ENCODE measurements around the gene WDR72. TPM values are rescaled to one million over a fixed set of nuclear protein-coding genes. Genes with fewer than 3 reads are reported as not detected.
"Not testable (repeated sequence)": the region's sequence is repeated elsewhere in the genome, so short reads cannot be mapped to it uniquely, and the experiment has no call there.

Gene WDR72
- total and polyA plus RNA-seq, 7 experiments from 2014 or later: not detected

DNA sequence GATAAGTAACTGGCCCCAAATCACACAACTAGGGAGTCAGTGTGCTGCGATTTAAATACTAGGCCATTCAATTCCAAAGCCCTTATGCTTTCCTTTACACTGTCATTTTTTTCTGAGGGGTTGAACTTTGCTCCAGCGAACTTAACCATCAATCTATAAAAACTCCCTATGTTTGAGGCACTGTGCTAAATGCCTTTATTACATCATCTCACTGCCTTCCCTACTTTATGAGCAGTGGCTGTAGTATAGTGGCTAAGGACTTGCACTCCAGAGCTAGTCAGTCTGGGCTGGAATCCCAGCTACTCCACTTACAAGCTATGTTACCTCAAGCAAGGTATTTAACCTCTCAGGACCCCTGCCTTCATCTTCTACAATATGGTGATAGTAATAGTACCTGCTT lies 26.9 kb upstream of the WDR72 start:
- no peaks in the 10 kb centered on the region for H3K4me1 Mint-ChIP-seq
- CTCF ChIA-PET: no interaction called here
- intact Hi-C loops (cut with micrococcal nuclease): no loop called here

GRCh38 chr15:53785241-53785640 lies 25.8 kb upstream of the WDR72 start:
- ATAC-seq; POLR2A ChIA-PET; H3K27me3 ChIP-seq (ENCODE audit: control insufficient read depth in 2 of 2, insufficient read depth in 2 of 2, low read length in 2 of 2); H3K9me3 ChIP-seq (ENCODE audit: control insufficient read depth in 2 of 3, low read length in 3 of 3); H3K36me3 Mint-ChIP-seq; H3K4me3 Mint-ChIP-seq; H3K4me1 ChIP-seq (ENCODE audit: control insufficient read depth in 2 of 2, insufficient read depth in 2 of 2, low read length in 2 of 2); H3K4me3 ChIP-seq (ENCODE audit: low read length); H3K36me3 ChIP-seq (ENCODE audit: control insufficient read depth in 2 of 3, insufficient read depth in 3 of 3, low read length in 3 of 3); H3K27me3 Mint-ChIP-seq; DNase-seq; H3K27ac ChIP-seq (ENCODE audit: low read depth, low read length); intact Hi-C loops (cut with micrococcal nuclease); CTCF ChIA-PET; H3K27ac Mint-ChIP-seq; H3K4me1 Mint-ChIP-seq: not testable (repeated sequence)
- peaks cover 0 to 23% (median 12%) of the 10 kb centered on the region in 11 donors for H3K9me3 Mint-ChIP-seq

More for the DNA sequence above, 26.9 kb upstream of the WDR72 start:
- H3K4me3 Mint-ChIP-seq: no peak overlapping the region
- H3K27ac Mint-ChIP-seq: no peak overlapping the region
- no peaks in the 10 kb centered on the region for H3K27me3 ChIP-seq (ENCODE audit: control insufficient read depth in 2 of 2, insufficient read depth in 2 of 2, low read length in 2 of 2)
- POLR2A ChIA-PET: no interaction called here
- no peaks in the 10 kb centered on the region for H3K4me1 ChIP-seq (ENCODE audit: control insufficient read depth in 2 of 2, insufficient read depth in 2 of 2, low read length in 2 of 2)
- H3K27me3 Mint-ChIP-seq: peaks cover 0 to 12% (median 0%) of the 10 kb centered on the region in 5 donors
- DNase-seq: no peak
- H3K9me3 Mint-ChIP-seq: peaks cover 0 to 16% (median 9%) of the 10 kb centered on the region in 11 donors
- ATAC-seq: no peak
- no peaks in the 10 kb centered on the region for H3K36me3 ChIP-seq (ENCODE audit: control insufficient read depth in 2 of 3, insufficient read depth in 3 of 3, low read length in 3 of 3)
- no peak overlapping the region for H3K4me3 ChIP-seq (ENCODE audit: low read length)
- no peak overlapping the region for H3K27ac ChIP-seq (ENCODE audit: low read depth, low read length)
- H3K36me3 Mint-ChIP-seq: no peaks in the 10 kb centered on the region
- no peaks in the 10 kb centered on the region for H3K9me3 ChIP-seq (ENCODE audit: control insufficient read depth in 2 of 3, low read length in 3 of 3)

GRCh38 chr15:53762916-53763315 lies 3.5 kb upstream of the WDR72 start:
- intact Hi-C loops (cut with micrococcal nuclease): no loop called here
- Mint-ChIP-seq H3K4me1 (peaks cover 0 to 3% (median 0%) of the 10 kb centered on the region in 7 donors), H3K9me3 (peaks cover 0 to 20% (median 9%) of the 10 kb centered on the region in 11 donors), H3K27me3 (peaks cover 28 to 55% (median 48%) of the 10 kb centered on the region in 5 donors), H3K4me3 (no peak overlapping the region), H3K36me3 (peaks cover 0 to 5% (median 0%) of the 10 kb centered on the region in 5 donors), H3K27ac (no peak overlapping the region)
- Histone ChIP-seq H3K27ac (ENCODE audit: low read depth, low read length) (no peak overlapping the region), H3K4me1 (ENCODE audit: control insufficient read depth in 2 of 2, insufficient read depth in 2 of 2, low read length in 2 of 2) (no peaks in the 10 kb centered on the region), H3K27me3 (ENCODE audit: control insufficient read depth in 2 of 2, insufficient read depth in 2 of 2, low read length in 2 of 2) (no peaks in the 10 kb centered on the region), H3K9me3 (ENCODE audit: control insufficient read depth in 2 of 3, low read length in 3 of 3) (no peaks in the 10 kb centered on the region), H3K4me3 (ENCODE audit: low read length) (no peak overlapping the region), H3K36me3 (ENCODE audit: control insufficient read depth in 2 of 3, insufficient read depth in 3 of 3, low read length in 3 of 3) (no peaks in the 10 kb centered on the region)
- POLR2A ChIA-PET: no interaction called here
- ATAC-seq (no peak), DNase-seq (no peak)
- CTCF ChIA-PET: no interaction called here

GRCh38 chr15:53758412-53758811 lies 1.1 kb downstream of the WDR72 start:
- no peak overlapping the region for H3K4me3 ChIP-seq (ENCODE audit: low read length)
- peaks cover 0 to 5% (median 0%) of the 10 kb centered on the region in 5 donors for H3K36me3 Mint-ChIP-seq
- no peak for ATAC-seq
- peaks cover 0 to 21% (median 9%) of the 10 kb centered on the region in 11 donors for H3K9me3 Mint-ChIP-seq
- H3K27me3 Mint-ChIP-seq: peaks cover 35 to 62% (median 48%) of the 10 kb centered on the region in 5 donors
- H3K4me3 Mint-ChIP-seq: no peak overlapping the region
- POLR2A ChIA-PET: no interaction called here
- H3K4me1 ChIP-seq (ENCODE audit: control insufficient read depth in 2 of 2, insufficient read depth in 2 of 2, low read length in 2 of 2): no peaks in the 10 kb centered on the region
- no peaks in the 10 kb centered on the region for H3K36me3 ChIP-seq (ENCODE audit: control insufficient read depth in 2 of 3, insufficient read depth in 3 of 3, low read length in 3 of 3)
- peaks cover 0 to 3% (median 0%) of the 10 kb centered on the region in 7 donors for H3K4me1 Mint-ChIP-seq
- intact Hi-C loops (cut with micrococcal nuclease): no loop called here
- no peaks in the 10 kb centered on the region for H3K27me3 ChIP-seq (ENCODE audit: control insufficient read depth in 2 of 2, insufficient read depth in 2 of 2, low read length in 2 of 2)
- no peak overlapping the region for H3K27ac Mint-ChIP-seq
- H3K27ac ChIP-seq (ENCODE audit: low read depth, low read length): no peak overlapping the region
- CTCF ChIA-PET: no interaction called here
- H3K9me3 ChIP-seq (ENCODE audit: control insufficient read depth in 2 of 3, low read length in 3 of 3): no peaks in the 10 kb centered on the region
- DNase-seq: no peak

- peaks cover 0 to 5% (median 0%) of the 10 kb centered on the region in 5 donors for H3K36me3 Mint-ChIP-seq
- intact Hi-C loops (cut with micrococcal nuclease): no loop called here
- H3K27ac ChIP-seq (ENCODE audit: low read depth, low read length): no peak overlapping the region
- no peak for DNase-seq
- no peaks in the 10 kb centered on the region for H3K4me1 ChIP-seq (ENCODE audit: control insufficient read depth in 2 of 2, insufficient read depth in 2 of 2, low read length in 2 of 2)
- no peak for ATAC-seq
- H3K36me3 ChIP-seq (ENCODE audit: control insufficient read depth in 2 of 3, insufficient read depth in 3 of 3, low read length in 3 of 3): no peaks in the 10 kb centered on the region
- peaks cover 0 to 17% (median 8%) of the 10 kb centered on the region in 11 donors for H3K9me3 Mint-ChIP-seq
- ChIA-PET POLR2A (no interaction called here), CTCF (no interaction called here)
- H3K4me3 Mint-ChIP-seq: no peak overlapping the region
- H3K9me3 ChIP-seq (ENCODE audit: control insufficient read depth in 2 of 3, low read length in 3 of 3): no peaks in the 10 kb centered on the region
- H3K4me1 Mint-ChIP-seq: peaks cover 0 to 3% (median 0%) of the 10 kb centered on the region in 7 donors
- no peaks in the 10 kb centered on the region for H3K27me3 ChIP-seq (ENCODE audit: control insufficient read depth in 2 of 2, insufficient read depth in 2 of 2, low read length in 2 of 2)
- H3K27me3 Mint-ChIP-seq: peaks cover 32 to 59% (median 44%) of the 10 kb centered on the region in 5 donors
- H3K27ac Mint-ChIP-seq: no peak overlapping the region
- H3K4me3 ChIP-seq (ENCODE audit: low read length): no peak overlapping the region
Measured at GRCh38 chr15:53757906-53758305, 1.6 kb downstream of the WDR72 start.

DNA sequence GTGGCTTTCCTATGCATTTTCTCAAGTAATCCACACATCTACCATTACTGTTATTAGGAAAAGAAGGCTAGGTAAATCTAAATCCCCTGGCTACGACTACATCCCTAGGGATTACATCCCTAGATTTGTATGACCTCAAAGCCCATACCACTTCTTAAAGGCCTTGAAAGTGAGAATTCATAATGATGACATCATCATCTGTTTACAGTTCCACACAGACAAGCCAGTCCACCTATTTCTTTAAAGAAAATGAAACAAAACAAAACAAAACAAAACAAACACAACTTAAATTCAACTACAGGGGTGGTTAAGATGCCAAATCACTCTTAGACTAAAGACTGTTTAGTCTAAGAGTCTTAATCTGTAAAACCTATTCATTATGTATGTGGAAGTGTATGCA lies 5.7 kb downstream of the WDR72 start:
- Histone ChIP-seq H3K4me1 (ENCODE audit: control insufficient read depth in 2 of 2, insufficient read depth in 2 of 2, low read length in 2 of 2) (no peaks in the 10 kb centered on the region), H3K27ac (ENCODE audit: low read depth, low read length) (no peak overlapping the region), H3K27me3 (ENCODE audit: control insufficient read depth in 2 of 2, insufficient read depth in 2 of 2, low read length in 2 of 2) (no peaks in the 10 kb centered on the region), H3K4me3 (ENCODE audit: low read length) (no peak overlapping the region), H3K36me3 (ENCODE audit: control insufficient read depth in 2 of 3, insufficient read depth in 3 of 3, low read length in 3 of 3) (no peaks in the 10 kb centered on the region), H3K9me3 (ENCODE audit: control insufficient read depth in 2 of 3, low read length in 3 of 3) (no peaks in the 10 kb centered on the region)
- peaks cover 0 to 3% (median 0%) of the 10 kb centered on the region in 7 donors for H3K4me1 Mint-ChIP-seq
- H3K36me3 Mint-ChIP-seq: no peaks in the 10 kb centered on the region
- POLR2A ChIA-PET: no interaction called here
- DNase-seq (no peak), ATAC-seq (no peak)
- CTCF ChIA-PET: no interaction called here
- H3K27me3 Mint-ChIP-seq: peaks cover 10 to 32% (median 22%) of the 10 kb centered on the region in 5 donors
- H3K9me3 Mint-ChIP-seq: peaks cover 0 to 5% (median 2%) of the 10 kb centered on the region in 11 donors
- intact Hi-C loops (cut with micrococcal nuclease): no loop called here
- no peak overlapping the region for H3K27ac Mint-ChIP-seq
- H3K4me3 Mint-ChIP-seq: no peak overlapping the region

DNA sequence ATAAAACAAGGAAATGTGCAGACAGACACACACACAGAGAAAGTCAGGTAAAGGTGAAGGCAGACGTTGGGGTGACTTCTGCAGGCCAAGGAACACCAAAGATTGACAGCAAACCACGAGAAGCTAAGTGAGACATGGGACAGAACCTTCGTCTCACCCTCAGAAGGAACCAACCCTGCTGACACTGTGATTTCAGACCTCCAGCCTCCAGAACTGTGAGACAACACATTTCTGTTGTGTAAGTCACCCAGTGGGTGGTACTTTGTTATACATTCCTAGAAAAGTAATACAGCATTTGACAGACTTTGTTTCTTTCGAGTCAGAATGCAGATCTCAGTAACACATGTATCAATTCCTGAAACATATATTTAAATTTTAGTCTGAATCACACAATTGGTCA lies 7.1 kb downstream of the WDR72 start:
- H3K27ac Mint-ChIP-seq: no peak overlapping the region
- ChIA-PET POLR2A (no interaction called here), CTCF (no interaction called here)
- ATAC-seq (no peak), DNase-seq (no peak)
- H3K27ac ChIP-seq (ENCODE audit: low read depth, low read length): no peak overlapping the region
- no peak overlapping the region for H3K4me3 Mint-ChIP-seq
- H3K4me1 ChIP-seq (ENCODE audit: control insufficient read depth in 2 of 2, insufficient read depth in 2 of 2, low read length in 2 of 2): no peaks in the 10 kb centered on the region
- no peaks in the 10 kb centered on the region for H3K27me3 ChIP-seq (ENCODE audit: control insufficient read depth in 2 of 2, insufficient read depth in 2 of 2, low read length in 2 of 2)
- H3K4me1 Mint-ChIP-seq: peaks cover 0 to 2% (median 0%) of the 10 kb centered on the region in 7 donors
- no peaks in the 10 kb centered on the region for H3K9me3 ChIP-seq (ENCODE audit: control insufficient read depth in 2 of 3, low read length in 3 of 3)
- no peaks in the 10 kb centered on the region for H3K36me3 ChIP-seq (ENCODE audit: control insufficient read depth in 2 of 3, insufficient read depth in 3 of 3, low read length in 3 of 3)
- H3K9me3 Mint-ChIP-seq: peaks cover 0 to 9% (median 0%) of the 10 kb centered on the region in 11 donors
- H3K27me3 Mint-ChIP-seq: peaks cover 0 to 20% (median 11%) of the 10 kb centered on the region in 5 donors
- H3K36me3 Mint-ChIP-seq: no peaks in the 10 kb centered on the region
- intact Hi-C loops (cut with micrococcal nuclease): no loop called here
- no peak overlapping the region for H3K4me3 ChIP-seq (ENCODE audit: low read length)
